ENCODE data around the gene IQGAP2.

IQGAP2 gene

DNA sequence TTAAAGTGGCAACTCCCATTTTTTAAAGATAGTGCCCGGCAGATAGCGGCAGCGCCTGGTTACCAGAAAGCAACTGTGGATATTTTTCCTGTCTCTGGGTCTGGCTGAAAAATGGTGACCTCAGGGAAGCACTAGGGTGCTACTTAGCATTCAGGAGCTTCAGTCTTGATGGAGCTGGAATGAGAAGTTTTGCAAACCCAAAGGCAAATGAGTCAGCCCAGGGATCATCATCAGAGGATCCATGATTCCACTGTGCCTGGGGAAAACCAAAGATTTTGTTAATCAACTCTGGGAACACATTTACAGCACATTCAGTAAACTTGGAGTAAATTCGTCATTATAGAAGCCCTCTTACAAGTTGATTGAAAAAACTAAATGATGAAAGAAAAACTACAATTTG, 339.5 kb downstream of the IQGAP2 start:
- no peak overlapping the region for H3K27ac ChIP-seq
- H3K4me3 ChIP-seq, result no peak overlapping the region
- H3K36me3 ChIP-seq (ENCODE audit: insufficient read depth, low read length), result no peaks in the 10 kb centered on the region
- no peaks in the 10 kb centered on the region for H3K9me3 ChIP-seq (ENCODE audit: low read depth, low read length)
- no peak for DNase-seq (ENCODE audit: low read depth, low spot score)
- TF ChIP-seq POLR2AphosphoS5 (IDR thresholded peaks at IDR 0.05; ENCODE audit: borderline replicate concordance, low read depth, low read length), result no peak
- TF ChIP-seq FOXP2 (optimal IDR thresholded peaks at IDR 0.05; ENCODE audit: control extremely low read depth, extremely low read length, insufficient read depth), result no peak
- TF ChIP-seq EZH2 (IDR thresholded peaks at IDR 0.05), result no peak
- H3K9ac ChIP-seq (ENCODE audit: insufficient read length), result no peak overlapping the region

GRCh38 chr5:76744632-76745031, 341.5 kb downstream of the IQGAP2 start:
- no peaks in the 10 kb centered on the region for H3K36me3 ChIP-seq (ENCODE audit: insufficient read depth, low read length)
- H3K27ac ChIP-seq, result no peak overlapping the region
- TF ChIP-seq EZH2 (IDR thresholded peaks at IDR 0.05), result no peak
- no peak for TF ChIP-seq POLR2AphosphoS5 (IDR thresholded peaks at IDR 0.05; ENCODE audit: borderline replicate concordance, low read depth, low read length)
- TF ChIP-seq FOXP2 (optimal IDR thresholded peaks at IDR 0.05; ENCODE audit: control extremely low read depth, extremely low read length, insufficient read depth), result no peak
- H3K9ac ChIP-seq (ENCODE audit: insufficient read length), result no peak overlapping the region
- no peak for DNase-seq (ENCODE audit: low read depth, low spot score)
- H3K4me3 ChIP-seq, result no peak overlapping the region
- H3K9me3 ChIP-seq (ENCODE audit: low read depth, low read length), result no peaks in the 10 kb centered on the region

- Histone ChIP-seq H3K9ac (ENCODE audit: insufficient read length) (no peak overlapping the region), H3K27ac (no peak overlapping the region), H3K9me3 (ENCODE audit: low read depth, low read length) (no peaks in the 10 kb centered on the region), H3K36me3 (ENCODE audit: insufficient read depth, low read length) (no peaks in the 10 kb centered on the region), H3K4me3 (no peak overlapping the region)
- TF ChIP-seq POLR2AphosphoS5 (IDR thresholded peaks at IDR 0.05; ENCODE audit: borderline replicate concordance, low read depth, low read length), result no peak
- no peak for TF ChIP-seq FOXP2 (optimal IDR thresholded peaks at IDR 0.05; ENCODE audit: control extremely low read depth, extremely low read length, insufficient read depth)
- no peak for TF ChIP-seq EZH2 (IDR thresholded peaks at IDR 0.05)
- no peak for DNase-seq (ENCODE audit: low read depth, low spot score)
Measured at GRCh38 chr5:76745670-76746069, 342.6 kb downstream of the IQGAP2 start.

- Histone ChIP-seq H3K27ac (no peak overlapping the region), H3K4me3 (no peak overlapping the region), H3K9ac (ENCODE audit: insufficient read length) (no peak overlapping the region), H3K9me3 (ENCODE audit: low read depth, low read length) (no peaks in the 10 kb centered on the region), H3K36me3 (ENCODE audit: insufficient read depth, low read length) (no peaks in the 10 kb centered on the region)
- DNase-seq (ENCODE audit: low read depth, low spot score), result no peak
- TF ChIP-seq POLR2AphosphoS5 (IDR thresholded peaks at IDR 0.05; ENCODE audit: borderline replicate concordance, low read depth, low read length), result no peak
- no peak for TF ChIP-seq EZH2 (IDR thresholded peaks at IDR 0.05)
- TF ChIP-seq FOXP2 (optimal IDR thresholded peaks at IDR 0.05; ENCODE audit: control extremely low read depth, extremely low read length, insufficient read depth), result no peak
Measured at GRCh38 chr5:76746677-76747076, 343.6 kb downstream of the IQGAP2 start.

- Histone ChIP-seq H3K9ac (ENCODE audit: insufficient read length) (no peak overlapping the region), H3K9me3 (ENCODE audit: low read depth, low read length) (no peaks in the 10 kb centered on the region), H3K27ac (no peak overlapping the region), H3K4me3 (no peak overlapping the region), H3K36me3 (ENCODE audit: insufficient read depth, low read length) (no peaks in the 10 kb centered on the region)
- no peak for DNase-seq (ENCODE audit: low read depth, low spot score)
- TF ChIP-seq EZH2 (IDR thresholded peaks at IDR 0.05) (no peak), FOXP2 (optimal IDR thresholded peaks at IDR 0.05; ENCODE audit: control extremely low read depth, extremely low read length, insufficient read depth) (no peak), POLR2AphosphoS5 (IDR thresholded peaks at IDR 0.05; ENCODE audit: borderline replicate concordance, low read depth, low read length) (no peak)
Measured at GRCh38 chr5:76747706-76748105, 344.6 kb downstream of the IQGAP2 start.

DNA sequence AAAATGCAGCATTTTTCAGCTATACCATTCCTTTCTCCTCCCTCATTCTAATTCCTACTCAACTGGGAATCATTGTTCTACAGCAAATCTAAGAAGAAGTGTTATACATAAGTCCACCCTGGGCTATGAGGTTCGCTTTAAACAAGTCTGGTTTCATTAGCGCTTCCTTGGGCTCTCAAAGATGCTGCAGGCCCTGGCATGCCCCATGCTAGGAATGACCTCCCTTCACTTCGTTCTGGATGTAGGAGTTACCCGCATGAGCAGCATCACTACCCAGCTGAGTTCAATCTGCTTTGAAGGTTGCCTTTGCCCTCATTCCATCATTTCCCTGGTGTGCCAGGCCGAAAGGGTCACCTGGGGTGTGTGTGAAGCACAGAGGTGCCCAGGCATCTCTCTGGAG, 348.2 kb downstream of the IQGAP2 start:
- TF ChIP-seq EZH2 (IDR thresholded peaks at IDR 0.05) (no peak), POLR2AphosphoS5 (IDR thresholded peaks at IDR 0.05; ENCODE audit: borderline replicate concordance, low read depth, low read length) (no peak), FOXP2 (optimal IDR thresholded peaks at IDR 0.05; ENCODE audit: control extremely low read depth, extremely low read length, insufficient read depth) (no peak)
- Histone ChIP-seq H3K27ac (no peak overlapping the region), H3K9ac (ENCODE audit: insufficient read length) (no peak overlapping the region), H3K9me3 (ENCODE audit: low read depth, low read length) (no peaks in the 10 kb centered on the region), H3K36me3 (ENCODE audit: insufficient read depth, low read length) (no peaks in the 10 kb centered on the region), H3K4me3 (no peak overlapping the region)
- DNase-seq (ENCODE audit: low read depth, low spot score), result no peak

DNA sequence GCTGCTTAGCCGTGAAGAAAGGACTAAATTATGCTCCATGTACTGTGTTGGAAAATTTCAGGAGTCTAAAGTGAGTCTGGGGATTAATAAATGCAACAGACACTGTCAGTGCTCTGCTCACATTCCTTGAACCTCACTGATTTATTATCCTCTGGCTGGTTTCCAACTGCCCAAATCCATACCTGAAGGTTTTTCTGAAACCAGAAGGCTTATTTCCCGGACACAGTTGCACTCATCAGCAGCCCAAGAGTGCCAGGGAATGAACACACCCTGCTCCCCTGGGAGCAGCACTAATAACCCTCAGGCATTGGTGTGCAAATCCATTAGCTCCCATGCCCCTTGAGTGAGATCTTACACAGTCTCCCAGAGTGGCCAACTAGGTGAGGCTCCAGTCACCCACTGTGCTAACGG, 351.6 kb downstream of the IQGAP2 start:
- TF ChIP-seq FOXP2 (optimal IDR thresholded peaks at IDR 0.05; ENCODE audit: control extremely low read depth, extremely low read length, insufficient read depth) (no peak), POLR2AphosphoS5 (IDR thresholded peaks at IDR 0.05; ENCODE audit: borderline replicate concordance, low read depth, low read length) (no peak), EZH2 (IDR thresholded peaks at IDR 0.05) (no peak)
- Histone ChIP-seq H3K9me3 (ENCODE audit: low read depth, low read length) (no peaks in the 10 kb centered on the region), H3K4me3 (no peak overlapping the region), H3K27ac (no peak overlapping the region), H3K36me3 (ENCODE audit: insufficient read depth, low read length) (no peaks in the 10 kb centered on the region), H3K9ac (ENCODE audit: insufficient read length) (no peak overlapping the region)
- no peak for DNase-seq (ENCODE audit: low read depth, low spot score)

GRCh38 chr5:76755779-76756637, 352.9 kb downstream of the IQGAP2 start:
- Histone ChIP-seq H3K9me3 (ENCODE audit: low read depth, low read length) (no peaks in the 10 kb centered on the region), H3K27ac (no peak overlapping the region), H3K4me3 (no peak overlapping the region), H3K9ac (ENCODE audit: insufficient read length) (no peak overlapping the region), H3K36me3 (ENCODE audit: insufficient read depth, low read length) (no peaks in the 10 kb centered on the region)
- no peak for TF ChIP-seq POLR2AphosphoS5 (IDR thresholded peaks at IDR 0.05; ENCODE audit: borderline replicate concordance, low read depth, low read length)
- TF ChIP-seq FOXP2 (optimal IDR thresholded peaks at IDR 0.05; ENCODE audit: control extremely low read depth, extremely low read length, insufficient read depth), result no peak
- TF ChIP-seq EZH2 (IDR thresholded peaks at IDR 0.05), result no peak
- DNase-seq (ENCODE audit: low read depth, low spot score), result no peak
